ENCODE results near the gene ATP6V1D.

The ATP6V1D gene

GRCh38 chr14:67358924-67359774 lies 455 bp downstream of the ATP6V1D start:
- H3K4me1 ChIP-seq (ENCODE audit: control insufficient read depth, low read length), result peaks cover 46% of the 10 kb centered on the region
- TF ChIP-seq CTCF (IDR thresholded peaks at IDR 0.05; ENCODE audit: low read depth, low read length, poor library complexity, severe bottlenecking), result no peak
- no peak for TF ChIP-seq EZH2phosphoT487 (IDR thresholded peaks at IDR 0.05; ENCODE audit: borderline replicate concordance, low read length)
- H3K4me3 ChIP-seq (ENCODE audit: low read length), result peak overlapping the region; percentile 85
- peaks cover 14% of the 10 kb centered on the region; the same call in 1 of the 2 replicates for H4K20me1 ChIP-seq (ENCODE audit: control insufficient read depth, insufficient read depth, low read depth, low read length)
- peaks cover 72% of the 10 kb centered on the region for H3K79me2 ChIP-seq (ENCODE audit: control insufficient read depth, low read length)
- H3K27me3 ChIP-seq (ENCODE audit: control insufficient read depth, low read length), result no peaks in the 10 kb centered on the region
- H3K27ac ChIP-seq (ENCODE audit: low read depth, low read length), result no peak overlapping the region
- no peaks in the 10 kb centered on the region for H3K9me2 ChIP-seq (replicated peaks; ENCODE audit: control insufficient read depth, low read length)
- peaks cover 3% of the 10 kb centered on the region; the same call in 1 of the 2 replicates for H3F3A ChIP-seq (ENCODE audit: control insufficient read depth, insufficient read depth)
- H3K4me2 ChIP-seq (ENCODE audit: low read length), result peak overlapping the region; percentile 89
- H3K36me3 ChIP-seq (ENCODE audit: control insufficient read depth, low read length), result peaks cover 36% of the 10 kb centered on the region
- no peaks in the 10 kb centered on the region for H3K9me3 ChIP-seq (ENCODE audit: control insufficient read depth, insufficient read depth, low read length)

GRCh38 chr14:67357969-67358354 lies 1.6 kb downstream of the ATP6V1D start:
- peaks cover 36% of the 10 kb centered on the region for H3K4me1 ChIP-seq (ENCODE audit: control insufficient read depth, low read length)
- H3K9me3 ChIP-seq (ENCODE audit: control insufficient read depth, insufficient read depth, low read length), result no peaks in the 10 kb centered on the region
- H4K20me1 ChIP-seq (ENCODE audit: control insufficient read depth, insufficient read depth, low read depth, low read length), result peaks cover 11% of the 10 kb centered on the region; the same call in 1 of the 2 replicates
- H3K27ac ChIP-seq (ENCODE audit: low read depth, low read length), result no peak overlapping the region
- peaks cover 3% of the 10 kb centered on the region; the same call in 1 of the 2 replicates for H3F3A ChIP-seq (ENCODE audit: control insufficient read depth, insufficient read depth)
- H3K36me3 ChIP-seq (ENCODE audit: control insufficient read depth, low read length), result peaks cover 26% of the 10 kb centered on the region
- no peaks in the 10 kb centered on the region for H3K27me3 ChIP-seq (ENCODE audit: control insufficient read depth, low read length)
- no peak for TF ChIP-seq EZH2phosphoT487 (IDR thresholded peaks at IDR 0.05; ENCODE audit: borderline replicate concordance, low read length)
- no peak for TF ChIP-seq CTCF (IDR thresholded peaks at IDR 0.05; ENCODE audit: low read depth, low read length, poor library complexity, severe bottlenecking)
- peaks cover 60% of the 10 kb centered on the region for H3K79me2 ChIP-seq (ENCODE audit: control insufficient read depth, low read length)
- no peak overlapping the region; the same call in 1 of the 2 replicates for H3K4me3 ChIP-seq (ENCODE audit: low read length)
- H3K9me2 ChIP-seq (replicated peaks; ENCODE audit: control insufficient read depth, low read length), result no peaks in the 10 kb centered on the region
- H3K4me2 ChIP-seq (ENCODE audit: low read length), result 0 out of 2 replicates have a peak overlapping the region, but pooled peaks have one; percentile 89

- H3K79me2 ChIP-seq (ENCODE audit: control insufficient read depth, low read length), result peaks cover 55% of the 10 kb centered on the region
- H4K20me1 ChIP-seq (ENCODE audit: control insufficient read depth, insufficient read depth, low read depth, low read length), result peaks cover 11% of the 10 kb centered on the region; the same call in 1 of the 2 replicates
Observed at GRCh38 chr14:67357186-67357968, 2.2 kb downstream of the ATP6V1D start.

More at GRCh38 chr14:67357186-67357968, 2.2 kb downstream of the ATP6V1D start:
- Histone ChIP-seq H3K4me2 (ENCODE audit: low read length) (peak overlapping the region; percentile 26; the same call in 1 of the 2 replicates), H3K9me2 (replicated peaks; ENCODE audit: control insufficient read depth, low read length) (no peaks in the 10 kb centered on the region), H3K4me3 (ENCODE audit: low read length) (no peak overlapping the region), H3F3A (ENCODE audit: control insufficient read depth, insufficient read depth) (peaks cover 3% of the 10 kb centered on the region; the same call in 1 of the 2 replicates), H3K9me3 (ENCODE audit: control insufficient read depth, insufficient read depth, low read length) (no peaks in the 10 kb centered on the region), H3K36me3 (ENCODE audit: control insufficient read depth, low read length) (peaks cover 20% of the 10 kb centered on the region), H3K27me3 (ENCODE audit: control insufficient read depth, low read length) (no peaks in the 10 kb centered on the region), H3K4me1 (ENCODE audit: control insufficient read depth, low read length) (peaks cover 30% of the 10 kb centered on the region), H3K27ac (ENCODE audit: low read depth, low read length) (no peak overlapping the region)
- TF ChIP-seq EZH2phosphoT487 (IDR thresholded peaks at IDR 0.05; ENCODE audit: borderline replicate concordance, low read length) (no peak), CTCF (IDR thresholded peaks at IDR 0.05; ENCODE audit: low read depth, low read length, poor library complexity, severe bottlenecking) (no peak)

Data from DOHH2 (cell line).